B cell (primary cell): Measurements from ENCODE around the gene FA2H. TPM values are rescaled to one million over a fixed set of nuclear protein-coding genes. Genes with fewer than 3 reads are reported as not detected.

ENCODE experiments used
- ATAC-seq: fragments of 200-7000 bp; cut with Tn5 transposase; one replicate; pipeline ENCODE4 v1.10.0; 2021; ENCODE audit warnings: low read depth, mild to moderate bottlenecking, moderate number of reproducible peaks, moderate library complexity
- CTCF ChIA-PET: fragments of 350-600 bp; sonication (Branson Sonifier 250); formaldehyde crosslinking; loops from one replicate; lab custom pipeline; 2021; ENCODE audit warnings: antibody characterized with exemption, inconsistent platforms; lab: Charles Lee
- POLR2A ChIA-PET: fragments of 350-600 bp; sonication (Branson Sonifier 250); formaldehyde crosslinking; loops from one replicate; lab custom pipeline; 2021; ENCODE audit warnings: antibody characterized with exemption; lab: Charles Lee
- DNase-seq: peaks from one replicate; pipeline ENCODE4 v3.0.0; 2013
- H2AFZ ChIP-seq: 2 replicates; pipeline ENCODE4 v1.6.1; 2012; ENCODE audit warnings: mild to moderate bottlenecking, low read depth, low read length; ENCODE audit not compliant: insufficient read depth, poor library complexity, severe bottlenecking
- H3K27ac ChIP-seq, 2 donors: 1 replicate in 1 of 2; 2 replicates in 1 of 2; pipeline ENCODE4 v1.5.1; 2012 to 2013; ENCODE audit warnings: low read length in 2 of 2, mild to moderate bottlenecking in 2 of 2, moderate library complexity in 1 of 2
- H3K27me3 ChIP-seq, 4 experiments: fragments of 200-600 bp in 1 of 4; sonication (generic) in 1 of 4; replicated peaks in 1 of 4; 1 replicate in 2 of 4; 2 replicates in 2 of 4; pipeline versions ENCODE4 v1.6.1 to v1.7.0; 2013 to 2016; ENCODE audit warnings: low read length in 3 of 4, mild to moderate bottlenecking in 2 of 4, mixed read lengths in 1 of 4, moderate library complexity in 1 of 4; ENCODE audit not compliant: insufficient read depth in 4 of 4, control insufficient read depth in 3 of 4; ENCODE audit errors: control extremely low read depth in 1 of 4
- H3K36me3 ChIP-seq, 2 experiments: replicated peaks in 1 of 2; 1 replicate in 1 of 2; 2 replicates in 1 of 2; pipeline versions ENCODE4 v1.6.1 to v1.7.1; 2013; ENCODE audit warnings: low read length in 1 of 2; ENCODE audit not compliant: insufficient read depth in 2 of 2, control insufficient read depth in 1 of 2; ENCODE audit errors: control extremely low read depth in 1 of 2, extremely low read depth in 1 of 2
- H3K4me1 ChIP-seq, 2 donors: fragments of 200-600 bp in 1 of 2; sonication (generic) in 1 of 2; 1 replicate in 1 of 2; 2 replicates in 1 of 2; pipeline versions ENCODE4 v1.5.1 to v1.6.1; 2013 to 2017; ENCODE audit warnings: low read length in 2 of 2; ENCODE audit not compliant: control insufficient read depth in 2 of 2, insufficient read depth in 2 of 2
- H3K4me2 ChIP-seq: replicated peaks from 2 replicates; pipeline ENCODE3; 2012; ENCODE audit warnings: mild to moderate bottlenecking, low read depth, low read length; ENCODE audit not compliant: poor library complexity, severe bottlenecking
- H3K4me3 ChIP-seq, 5 experiments: fragments of 200-600 bp in 1 of 5; sonication (generic) in 1 of 5; 1 replicate in 3 of 5; 2 replicates in 2 of 5; pipeline versions ENCODE4 v1.5.1 to v1.7.0; 2011 to 2016; ENCODE audit warnings: low read length in 4 of 5, mild to moderate bottlenecking in 4 of 5, low read depth in 2 of 5, control low read depth in 1 of 5, moderate library complexity in 1 of 5; ENCODE audit not compliant: insufficient read depth in 1 of 5; ENCODE audit errors: control extremely low read depth in 1 of 5, extremely low read depth in 1 of 5
- H3K79me2 ChIP-seq: fragments of 200-600 bp; sonication (generic); one replicate; pipeline ENCODE4 v1.6.0; 2016; ENCODE audit warnings: low read length; ENCODE audit not compliant: control insufficient read depth, insufficient read depth
- H3K9ac ChIP-seq: fragments of 200-600 bp; sonication (generic); 2 replicates; pipeline ENCODE4 v1.6.1; 2017; ENCODE audit warnings: mild to moderate bottlenecking, low read length, moderate library complexity
- H3K9me3 ChIP-seq, 3 donors: one replicate each; pipeline versions ENCODE4 v1.6.1 to v1.7.1; 2013; ENCODE audit warnings: low read length in 2 of 3; ENCODE audit not compliant: control insufficient read depth in 2 of 3, insufficient read depth in 1 of 3; ENCODE audit errors: control extremely low read depth in 1 of 3
- H4K20me1 ChIP-seq: 2 replicates; pipeline ENCODE4 v1.6.0; 2012; ENCODE audit warnings: mild to moderate bottlenecking, low read length; ENCODE audit not compliant: insufficient read depth, control insufficient read depth, poor library complexity, severe bottlenecking
- H3K27ac Mint-ChIP-seq: one replicate; pipeline ENCODE4 v1.8.0; 2021; ENCODE audit warnings: mixed read lengths
- H3K27me3 Mint-ChIP-seq: one replicate; pipeline ENCODE4 v1.8.0; 2021; ENCODE audit warnings: mixed read lengths
- H3K4me1 Mint-ChIP-seq: one replicate; pipeline ENCODE4 v1.8.0; 2021; ENCODE audit warnings: mixed read lengths
- H3K4me3 Mint-ChIP-seq: one replicate; pipeline ENCODE4 v1.8.0; 2021; ENCODE audit warnings: mixed read lengths
- H3K9me3 Mint-ChIP-seq: one replicate; pipeline ENCODE4 v1.8.0; 2022; ENCODE audit warnings: mixed read lengths; ENCODE audit not compliant: insufficient read depth
- EZH2 ChIP-seq: IDR thresholded peaks from 2 replicates; pipeline ENCODE4 v1.6.1; 2012; ENCODE audit warnings: borderline replicate concordance, low read depth, mild to moderate bottlenecking, moderate library complexity, low read length; ENCODE audit not compliant: insufficient read depth, poor library complexity, severe bottlenecking
- WGBS: methylation state at CpG from one replicate; pipeline ENCODE4 v1.1.5; 2013; ENCODE audit warnings: missing lambda C conversion rate; ENCODE audit not compliant: insufficient coverage; 5-methylcytosine and 5-hydroxymethylcytosine counted together
- intact Hi-C: fragments of 100-400 bp; cut with micrococcal nuclease; formaldehyde crosslinking; loops from one replicate; pipeline ENCODE4 v1.10.0; 2022
- polyA plus RNA-seq: library from polyadenylated mRNA; depleted of rRNA; stranded (reverse); fragments of >200 nt; gene quantifications from 2 replicates; pipeline ENCODE4 v1.2.3, GENCODE V29; 2012
- total RNA-seq, 2 donors: library from RNA; stranded (reverse); fragments of 120-200 nt in 1 of 2; gene quantifications; 1 replicate in 1 of 2; 2 replicates in 1 of 2; pipeline versions ENCODE4 v1.2.3 to v1.2.4, GENCODE V29; 2013 to 2022
- TF ChIP-seq, protein P1 (sequence below): fragments of 200-600 bp; IDR thresholded peaks from one replicate; pipeline ENCODE4 v1.8.0; 2022; ENCODE audit warnings: antibody characterized with exemption, mild to moderate bottlenecking

Gene FA2H
- total and polyA plus RNA-seq, 2 donors (not counting 1 experiment from before 2014, with no cell fraction given) = 1.0 to 3.6 TPM

- TF ChIP-seq EZH2 = no peak
- TF ChIP-seq, protein P1, sequence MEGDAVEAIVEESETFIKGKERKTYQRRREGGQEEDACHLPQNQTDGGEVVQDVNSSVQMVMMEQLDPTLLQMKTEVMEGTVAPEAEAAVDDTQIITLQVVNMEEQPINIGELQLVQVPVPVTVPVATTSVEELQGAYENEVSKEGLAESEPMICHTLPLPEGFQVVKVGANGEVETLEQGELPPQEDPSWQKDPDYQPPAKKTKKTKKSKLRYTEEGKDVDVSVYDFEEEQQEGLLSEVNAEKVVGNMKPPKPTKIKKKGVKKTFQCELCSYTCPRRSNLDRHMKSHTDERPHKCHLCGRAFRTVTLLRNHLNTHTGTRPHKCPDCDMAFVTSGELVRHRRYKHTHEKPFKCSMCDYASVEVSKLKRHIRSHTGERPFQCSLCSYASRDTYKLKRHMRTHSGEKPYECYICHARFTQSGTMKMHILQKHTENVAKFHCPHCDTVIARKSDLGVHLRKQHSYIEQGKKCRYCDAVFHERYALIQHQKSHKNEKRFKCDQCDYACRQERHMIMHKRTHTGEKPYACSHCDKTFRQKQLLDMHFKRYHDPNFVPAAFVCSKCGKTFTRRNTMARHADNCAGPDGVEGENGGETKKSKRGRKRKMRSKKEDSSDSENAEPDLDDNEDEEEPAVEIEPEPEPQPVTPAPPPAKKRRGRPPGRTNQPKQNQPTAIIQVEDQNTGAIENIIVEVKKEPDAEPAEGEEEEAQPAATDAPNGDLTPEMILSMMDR = no peak
- Histone ChIP-seq H3K4me3 (no peak overlapping the region), H3K4me2 (no peak overlapping the region), H3K27me3 (no peaks in the 10 kb centered on the region), H3K9me3 (peaks cover 0 to 11% (median 8%) of the 10 kb centered on the region in 3 donors), H3K27ac (no peak overlapping the region), H2AFZ (no peak overlapping the region), H3K4me1 (no peaks in the 10 kb centered on the region), H4K20me1 (no peaks in the 10 kb centered on the region), H3K36me3 (no peaks in the 10 kb centered on the region), H3K79me2 (no peaks in the 10 kb centered on the region), H3K9ac (no peak overlapping the region)
- Mint-ChIP-seq H3K27ac (no peak overlapping the region), H3K4me1 (no peaks in the 10 kb centered on the region), H3K4me3 (no peak overlapping the region), H3K27me3 (no peaks in the 10 kb centered on the region), H3K9me3 (peaks cover 2% of the 10 kb centered on the region)
- ChIA-PET POLR2A (no interaction called here), CTCF (interaction anchor here (0.5 kb wide), 1 partner anchor 84 kb away, joined by 3 read pairs; no protein-coding TSS in a partner anchor)
- ATAC-seq (no peak), DNase-seq (no peak)
- intact Hi-C loops = no loop called here
- WGBS = 23% methylated on average over 8 of the region's 11 CpGs
Measured at GRCh38 chr16:74729783-74730683, 44.6 kb downstream of the FA2H start.

- no peak overlapping the region for H3K4me3 ChIP-seq
- 100% methylated on average over 3 of the region's 4 CpGs for WGBS
- no peak for TF ChIP-seq EZH2
- TF ChIP-seq, protein P1 = no peak
- Mint-ChIP-seq H3K4me3 (no peak overlapping the region), H3K4me1 (no peaks in the 10 kb centered on the region), H3K9me3 (peaks cover 2% of the 10 kb centered on the region), H3K27ac (no peak overlapping the region), H3K27me3 (peaks cover 3% of the 10 kb centered on the region)
- H3K9me3 ChIP-seq = peaks cover 0 to 11% (median 8%) of the 10 kb centered on the region in 3 donors
- H3K4me1 ChIP-seq = no peaks in the 10 kb centered on the region
- H4K20me1 ChIP-seq = no peaks in the 10 kb centered on the region
- no peak overlapping the region for H3K27ac ChIP-seq
- DNase-seq (no peak), ATAC-seq (no peak)
- no peak overlapping the region for H3K9ac ChIP-seq
- H3K27me3 ChIP-seq = no peaks in the 10 kb centered on the region
- intact Hi-C loops = no loop called here
- H2AFZ ChIP-seq = no peak overlapping the region
- ChIA-PET CTCF (interaction anchor here (0.8 kb wide), 1 partner anchor 137 kb away, joined by 3 read pairs; no protein-coding TSS in a partner anchor), POLR2A (no interaction called here)
- no peaks in the 10 kb centered on the region for H3K79me2 ChIP-seq
- H3K36me3 ChIP-seq = no peaks in the 10 kb centered on the region
- H3K4me2 ChIP-seq = no peak overlapping the region
Measured at GRCh38 chr16:74727903-74728302, 46.7 kb downstream of the FA2H start.
